ENCODE measurements around the gene GMPPA. TPM values are rescaled to one million over a fixed set of nuclear protein-coding genes. Genes with fewer than 3 reads are reported as not detected.
A peak's percentile ranks its signal among the peaks of the same experiment; 100 is the strongest.

GMPPA gene
- total RNA-seq, 4 donors from 2014 or later = 16.2 to 32.6 (median 19.9) TPM

- Histone ChIP-seq H3K4me1 (peaks cover 20 to 93% (median 71%) of the 10 kb centered on the region in 4 donors), H3K36me3 (peaks cover 15 to 62% (median 34%) of the 10 kb centered on the region in 4 donors), H3K9me3 (no peaks in the 10 kb centered on the region), H3K4me3 (no peak overlapping the region), H3K27me3 (peaks cover 0 to 5% (median 0%) of the 10 kb centered on the region in 4 donors), H3K27ac (replicated peaks in 1 of 4) (peak overlapping the region; percentile 62 to 99 (median 94))
- 78% methylated on average over 6 of the region's 22 CpGs for WGBS
- TF ChIP-seq POLR2AphosphoS5 (IDR thresholded peaks at IDR 0.05) = no peak
- TF ChIP-seq, protein P1, sequence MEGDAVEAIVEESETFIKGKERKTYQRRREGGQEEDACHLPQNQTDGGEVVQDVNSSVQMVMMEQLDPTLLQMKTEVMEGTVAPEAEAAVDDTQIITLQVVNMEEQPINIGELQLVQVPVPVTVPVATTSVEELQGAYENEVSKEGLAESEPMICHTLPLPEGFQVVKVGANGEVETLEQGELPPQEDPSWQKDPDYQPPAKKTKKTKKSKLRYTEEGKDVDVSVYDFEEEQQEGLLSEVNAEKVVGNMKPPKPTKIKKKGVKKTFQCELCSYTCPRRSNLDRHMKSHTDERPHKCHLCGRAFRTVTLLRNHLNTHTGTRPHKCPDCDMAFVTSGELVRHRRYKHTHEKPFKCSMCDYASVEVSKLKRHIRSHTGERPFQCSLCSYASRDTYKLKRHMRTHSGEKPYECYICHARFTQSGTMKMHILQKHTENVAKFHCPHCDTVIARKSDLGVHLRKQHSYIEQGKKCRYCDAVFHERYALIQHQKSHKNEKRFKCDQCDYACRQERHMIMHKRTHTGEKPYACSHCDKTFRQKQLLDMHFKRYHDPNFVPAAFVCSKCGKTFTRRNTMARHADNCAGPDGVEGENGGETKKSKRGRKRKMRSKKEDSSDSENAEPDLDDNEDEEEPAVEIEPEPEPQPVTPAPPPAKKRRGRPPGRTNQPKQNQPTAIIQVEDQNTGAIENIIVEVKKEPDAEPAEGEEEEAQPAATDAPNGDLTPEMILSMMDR (IDR thresholded peaks at IDR 0.05) = no peak
- TF ChIP-seq POLR2A (IDR thresholded peaks at IDR 0.05; ENCODE audit: low read depth) = no peak
- no peak for TF ChIP-seq EP300 (IDR thresholded peaks at IDR 0.05)
- no peak for DNase-seq (ENCODE audit: extremely low spot score)
- intact Hi-C loops (cut with DNase I) = no loop called here
These were observed 27.0 kb upstream of the GMPPA start for GRCh38 chr2:219471476-219472371.

DNA sequence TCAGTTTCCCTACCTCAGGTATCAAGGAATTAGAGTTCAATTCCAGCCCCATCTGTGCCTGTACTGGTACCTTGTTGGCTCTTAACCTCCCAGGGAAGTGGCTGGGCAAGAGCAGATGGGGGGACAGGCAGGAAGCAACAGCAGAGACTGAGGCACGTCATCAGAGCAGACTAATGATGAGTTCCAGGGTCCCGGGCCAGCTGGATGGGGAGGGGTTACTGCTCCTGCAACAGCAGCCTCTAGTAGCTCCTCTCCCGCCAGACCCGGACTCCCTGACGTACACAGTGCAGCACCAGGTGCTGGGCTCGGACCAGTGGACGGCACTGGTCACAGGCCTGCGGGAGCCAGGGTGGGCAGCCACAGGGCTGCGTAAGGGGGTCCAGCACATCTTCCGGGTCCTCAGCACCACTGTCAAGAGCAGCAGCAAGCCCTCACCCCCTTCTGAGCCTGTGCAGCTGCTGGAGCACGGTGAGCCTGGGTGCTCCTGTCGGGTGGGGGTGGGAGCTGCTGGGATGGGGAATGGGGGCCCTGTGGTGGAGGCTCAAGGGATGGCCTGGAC, 26.0 kb upstream of the GMPPA start:
- peaks cover 0 to 5% (median 0%) of the 10 kb centered on the region in 4 donors for H3K27me3 ChIP-seq
- no peak for DNase-seq (ENCODE audit: extremely low spot score)
- H3K4me1 ChIP-seq = peaks cover 19 to 93% (median 71%) of the 10 kb centered on the region in 4 donors
- peaks cover 10 to 64% (median 34%) of the 10 kb centered on the region in 4 donors for H3K36me3 ChIP-seq
- no peak overlapping the region for H3K4me3 ChIP-seq
- H3K27ac ChIP-seq (replicated peaks in 1 of 4) = peak overlapping the region; percentile 62 to 99 (median 94)
- intact Hi-C loops (cut with DNase I) = no loop called here
- TF ChIP-seq EP300 (IDR thresholded peaks at IDR 0.05) = no peak
- no peak for TF ChIP-seq POLR2A (IDR thresholded peaks at IDR 0.05; ENCODE audit: low read depth)
- TF ChIP-seq POLR2AphosphoS5 (IDR thresholded peaks at IDR 0.05) = no peak
- TF ChIP-seq, protein P1 (IDR thresholded peaks at IDR 0.05) = no peak
- 75% methylated on average over 2 of the region's 12 CpGs for WGBS
- H3K9me3 ChIP-seq = no peaks in the 10 kb centered on the region

GRCh38 chr2:219473511-219473910, 25.2 kb upstream of the GMPPA start:
- WGBS = 71% methylated on average over 6 of the region's 18 CpGs
- no peak for DNase-seq (ENCODE audit: extremely low spot score)
- TF ChIP-seq, protein P1 (IDR thresholded peaks at IDR 0.05) = no peak
- TF ChIP-seq EP300 (IDR thresholded peaks at IDR 0.05) = no peak
- no peak for TF ChIP-seq POLR2A (IDR thresholded peaks at IDR 0.05; ENCODE audit: low read depth)
- no peak for TF ChIP-seq POLR2AphosphoS5 (IDR thresholded peaks at IDR 0.05)
- no peaks in the 10 kb centered on the region for H3K9me3 ChIP-seq
- H3K27ac ChIP-seq (replicated peaks in 1 of 4) = peak overlapping the region; percentile 62 to 99 (median 94)
- no peak overlapping the region for H3K4me3 ChIP-seq
- H3K27me3 ChIP-seq = peaks cover 0 to 5% (median 0%) of the 10 kb centered on the region in 4 donors
- intact Hi-C loops (cut with DNase I) = no loop called here
- peaks cover 16 to 70% (median 34%) of the 10 kb centered on the region in 4 donors for H3K36me3 ChIP-seq
- peaks cover 19 to 86% (median 65%) of the 10 kb centered on the region in 4 donors for H3K4me1 ChIP-seq

DNA sequence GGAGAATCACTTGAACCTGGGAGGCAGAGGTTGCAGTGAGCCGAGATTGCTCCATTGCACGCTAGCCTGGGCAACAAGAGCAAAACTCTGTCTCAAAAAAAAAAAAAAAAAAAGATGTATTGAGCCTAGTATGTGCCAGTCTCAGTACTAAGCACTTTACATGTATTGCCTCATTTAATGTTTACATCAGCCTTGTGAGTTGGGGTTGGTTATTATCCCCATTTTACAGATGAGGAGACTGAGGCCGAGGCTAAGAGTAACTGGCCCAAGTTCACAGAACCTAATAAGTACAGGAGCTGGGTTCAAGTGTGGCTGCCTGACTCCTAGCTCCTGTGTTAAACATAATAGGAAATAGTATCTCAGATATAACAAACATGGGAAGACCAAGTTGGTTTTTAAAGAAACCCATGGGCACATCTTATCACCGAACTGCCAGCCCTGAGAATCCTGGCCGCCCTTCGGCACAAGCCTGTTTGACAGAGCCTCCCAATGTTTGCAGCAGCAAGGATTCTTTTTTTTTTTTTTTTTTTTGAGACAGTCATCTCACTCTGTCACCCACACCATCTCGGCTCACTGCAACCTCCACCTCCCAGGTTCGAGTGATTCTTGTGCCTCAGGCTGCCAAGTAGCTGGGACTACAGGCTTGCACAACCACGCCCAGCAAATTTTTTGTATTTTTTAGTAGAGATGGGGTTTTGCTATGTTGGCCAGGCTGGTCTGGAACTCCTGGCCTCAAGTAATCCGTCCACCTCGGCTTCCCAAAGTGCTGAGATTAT, 24.2 kb upstream of the GMPPA start:
- intact Hi-C loops (cut with DNase I) = loop anchor here (5.0 kb wide), 1 partner anchor 58 kb away; no protein-coding TSS in a partner anchor
- DNase-seq (ENCODE audit: extremely low spot score) = no peak
- Histone ChIP-seq H3K27me3 (peaks cover 0 to 5% (median 0%) of the 10 kb centered on the region in 4 donors), H3K27ac (replicated peaks in 1 of 4) (peak overlapping the region; percentile 62 to 99 (median 94)), H3K36me3 (peaks cover 18 to 71% (median 34%) of the 10 kb centered on the region in 4 donors), H3K4me1 (peaks cover 9 to 76% (median 55%) of the 10 kb centered on the region in 4 donors), H3K9me3 (no peaks in the 10 kb centered on the region), H3K4me3 (no peak overlapping the region)
- TF ChIP-seq POLR2AphosphoS5 (IDR thresholded peaks at IDR 0.05) = peak in 1 of 2 donors; percentile 2
- TF ChIP-seq, protein P1 (IDR thresholded peaks at IDR 0.05) = no peak
- 66% methylated on average over 11 of the region's 11 CpGs for WGBS

Data from esophagus muscularis mucosa (tissue), 4 donors.